ENCODE data around the gene PFAS.

DNA sequence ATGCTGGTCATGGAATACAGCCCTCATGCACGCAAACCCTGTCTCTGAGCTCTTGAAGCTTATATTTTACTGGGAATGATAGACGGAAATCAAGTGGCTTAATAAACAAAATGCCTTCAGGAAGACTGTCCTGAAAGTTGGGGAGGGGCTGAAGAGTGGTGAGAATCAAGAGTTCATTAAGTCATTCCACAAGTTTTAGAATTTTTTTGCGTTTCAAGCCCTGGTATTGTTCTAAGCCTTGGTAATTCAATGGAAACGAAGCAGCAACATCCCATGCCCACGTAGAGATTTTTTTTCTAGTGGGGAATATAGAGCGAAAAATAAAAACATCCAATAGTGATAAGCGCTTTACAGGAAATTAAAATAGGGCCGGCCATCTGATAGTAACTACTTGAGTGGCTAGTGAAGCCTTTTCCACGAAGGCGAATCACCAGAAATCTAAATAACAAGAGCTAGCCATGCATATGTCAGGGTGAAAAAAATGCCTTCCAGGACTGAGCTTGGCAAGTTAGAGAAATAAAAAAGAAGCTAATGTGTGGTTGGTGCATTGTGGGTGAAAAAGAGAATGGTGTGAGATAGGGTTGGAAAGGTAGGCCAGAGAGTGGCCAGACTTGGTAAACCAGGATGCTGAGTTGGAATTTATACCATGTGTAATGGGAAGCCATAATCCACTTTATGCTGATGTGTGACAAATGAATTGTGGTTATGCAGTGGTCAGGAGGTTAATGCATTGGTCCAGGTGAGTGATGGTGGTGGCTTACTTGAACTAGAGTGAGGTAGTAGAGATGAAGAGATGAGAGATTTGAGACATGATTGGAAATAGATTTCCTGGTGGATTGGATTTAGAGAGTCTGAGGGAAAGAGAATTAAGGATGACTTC lies 772 bp downstream of the PFAS start:
- TF ChIP-seq, protein P1, sequence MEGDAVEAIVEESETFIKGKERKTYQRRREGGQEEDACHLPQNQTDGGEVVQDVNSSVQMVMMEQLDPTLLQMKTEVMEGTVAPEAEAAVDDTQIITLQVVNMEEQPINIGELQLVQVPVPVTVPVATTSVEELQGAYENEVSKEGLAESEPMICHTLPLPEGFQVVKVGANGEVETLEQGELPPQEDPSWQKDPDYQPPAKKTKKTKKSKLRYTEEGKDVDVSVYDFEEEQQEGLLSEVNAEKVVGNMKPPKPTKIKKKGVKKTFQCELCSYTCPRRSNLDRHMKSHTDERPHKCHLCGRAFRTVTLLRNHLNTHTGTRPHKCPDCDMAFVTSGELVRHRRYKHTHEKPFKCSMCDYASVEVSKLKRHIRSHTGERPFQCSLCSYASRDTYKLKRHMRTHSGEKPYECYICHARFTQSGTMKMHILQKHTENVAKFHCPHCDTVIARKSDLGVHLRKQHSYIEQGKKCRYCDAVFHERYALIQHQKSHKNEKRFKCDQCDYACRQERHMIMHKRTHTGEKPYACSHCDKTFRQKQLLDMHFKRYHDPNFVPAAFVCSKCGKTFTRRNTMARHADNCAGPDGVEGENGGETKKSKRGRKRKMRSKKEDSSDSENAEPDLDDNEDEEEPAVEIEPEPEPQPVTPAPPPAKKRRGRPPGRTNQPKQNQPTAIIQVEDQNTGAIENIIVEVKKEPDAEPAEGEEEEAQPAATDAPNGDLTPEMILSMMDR (IDR thresholded peaks at IDR 0.05): no peak
- no peak for TF ChIP-seq POLR2A (IDR thresholded peaks at IDR 0.05)

All from heart left ventricle (tissue), 13 donors.